ENCODE results near the gene SNX22. TPM values are rescaled to one million over a fixed set of nuclear protein-coding genes. Genes with fewer than 3 reads are reported as not detected.

The SNX22 gene
- total and polyA plus RNA-seq, 2 of the 8 experiments (the other 6 are each of a cell fraction or from before 2014, with no cell fraction given): 4.9 TPM

DNA sequence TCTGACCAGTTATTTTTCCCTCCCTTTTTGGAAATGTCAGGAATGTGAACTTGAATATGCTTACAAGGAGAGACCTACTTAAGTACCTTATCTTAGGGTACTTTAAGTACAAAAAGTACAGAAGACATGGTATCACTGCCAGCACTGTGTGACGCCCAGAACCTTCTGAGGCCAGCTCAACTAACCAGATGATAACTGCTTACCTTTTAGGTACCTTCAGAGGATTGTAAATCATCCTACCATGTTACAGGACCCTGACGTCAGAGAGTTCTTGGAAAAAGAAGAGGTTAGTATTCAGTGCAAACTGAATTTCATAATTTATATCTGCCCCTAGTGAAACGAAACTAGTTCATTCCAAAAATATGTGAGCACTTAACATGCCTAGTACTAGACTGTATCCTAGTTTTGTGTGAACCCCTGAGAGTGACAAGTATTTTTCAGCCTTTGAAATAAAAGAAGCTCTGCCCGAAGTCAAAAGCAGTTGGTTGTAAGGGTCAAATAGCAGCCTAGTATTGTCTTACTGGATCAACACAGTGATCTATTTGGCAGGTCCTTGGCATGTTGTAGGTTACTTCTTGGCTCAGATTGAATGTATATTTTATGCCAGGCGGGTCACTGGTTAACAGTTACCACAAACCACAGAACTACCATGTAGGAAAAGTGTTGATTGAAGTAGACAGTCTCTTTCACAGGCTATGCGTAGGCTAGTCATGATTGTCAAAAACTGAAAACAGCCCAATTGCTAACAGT, 23.8 kb upstream of the SNX22 start (continued):
- TF ChIP-seq, protein P1, sequence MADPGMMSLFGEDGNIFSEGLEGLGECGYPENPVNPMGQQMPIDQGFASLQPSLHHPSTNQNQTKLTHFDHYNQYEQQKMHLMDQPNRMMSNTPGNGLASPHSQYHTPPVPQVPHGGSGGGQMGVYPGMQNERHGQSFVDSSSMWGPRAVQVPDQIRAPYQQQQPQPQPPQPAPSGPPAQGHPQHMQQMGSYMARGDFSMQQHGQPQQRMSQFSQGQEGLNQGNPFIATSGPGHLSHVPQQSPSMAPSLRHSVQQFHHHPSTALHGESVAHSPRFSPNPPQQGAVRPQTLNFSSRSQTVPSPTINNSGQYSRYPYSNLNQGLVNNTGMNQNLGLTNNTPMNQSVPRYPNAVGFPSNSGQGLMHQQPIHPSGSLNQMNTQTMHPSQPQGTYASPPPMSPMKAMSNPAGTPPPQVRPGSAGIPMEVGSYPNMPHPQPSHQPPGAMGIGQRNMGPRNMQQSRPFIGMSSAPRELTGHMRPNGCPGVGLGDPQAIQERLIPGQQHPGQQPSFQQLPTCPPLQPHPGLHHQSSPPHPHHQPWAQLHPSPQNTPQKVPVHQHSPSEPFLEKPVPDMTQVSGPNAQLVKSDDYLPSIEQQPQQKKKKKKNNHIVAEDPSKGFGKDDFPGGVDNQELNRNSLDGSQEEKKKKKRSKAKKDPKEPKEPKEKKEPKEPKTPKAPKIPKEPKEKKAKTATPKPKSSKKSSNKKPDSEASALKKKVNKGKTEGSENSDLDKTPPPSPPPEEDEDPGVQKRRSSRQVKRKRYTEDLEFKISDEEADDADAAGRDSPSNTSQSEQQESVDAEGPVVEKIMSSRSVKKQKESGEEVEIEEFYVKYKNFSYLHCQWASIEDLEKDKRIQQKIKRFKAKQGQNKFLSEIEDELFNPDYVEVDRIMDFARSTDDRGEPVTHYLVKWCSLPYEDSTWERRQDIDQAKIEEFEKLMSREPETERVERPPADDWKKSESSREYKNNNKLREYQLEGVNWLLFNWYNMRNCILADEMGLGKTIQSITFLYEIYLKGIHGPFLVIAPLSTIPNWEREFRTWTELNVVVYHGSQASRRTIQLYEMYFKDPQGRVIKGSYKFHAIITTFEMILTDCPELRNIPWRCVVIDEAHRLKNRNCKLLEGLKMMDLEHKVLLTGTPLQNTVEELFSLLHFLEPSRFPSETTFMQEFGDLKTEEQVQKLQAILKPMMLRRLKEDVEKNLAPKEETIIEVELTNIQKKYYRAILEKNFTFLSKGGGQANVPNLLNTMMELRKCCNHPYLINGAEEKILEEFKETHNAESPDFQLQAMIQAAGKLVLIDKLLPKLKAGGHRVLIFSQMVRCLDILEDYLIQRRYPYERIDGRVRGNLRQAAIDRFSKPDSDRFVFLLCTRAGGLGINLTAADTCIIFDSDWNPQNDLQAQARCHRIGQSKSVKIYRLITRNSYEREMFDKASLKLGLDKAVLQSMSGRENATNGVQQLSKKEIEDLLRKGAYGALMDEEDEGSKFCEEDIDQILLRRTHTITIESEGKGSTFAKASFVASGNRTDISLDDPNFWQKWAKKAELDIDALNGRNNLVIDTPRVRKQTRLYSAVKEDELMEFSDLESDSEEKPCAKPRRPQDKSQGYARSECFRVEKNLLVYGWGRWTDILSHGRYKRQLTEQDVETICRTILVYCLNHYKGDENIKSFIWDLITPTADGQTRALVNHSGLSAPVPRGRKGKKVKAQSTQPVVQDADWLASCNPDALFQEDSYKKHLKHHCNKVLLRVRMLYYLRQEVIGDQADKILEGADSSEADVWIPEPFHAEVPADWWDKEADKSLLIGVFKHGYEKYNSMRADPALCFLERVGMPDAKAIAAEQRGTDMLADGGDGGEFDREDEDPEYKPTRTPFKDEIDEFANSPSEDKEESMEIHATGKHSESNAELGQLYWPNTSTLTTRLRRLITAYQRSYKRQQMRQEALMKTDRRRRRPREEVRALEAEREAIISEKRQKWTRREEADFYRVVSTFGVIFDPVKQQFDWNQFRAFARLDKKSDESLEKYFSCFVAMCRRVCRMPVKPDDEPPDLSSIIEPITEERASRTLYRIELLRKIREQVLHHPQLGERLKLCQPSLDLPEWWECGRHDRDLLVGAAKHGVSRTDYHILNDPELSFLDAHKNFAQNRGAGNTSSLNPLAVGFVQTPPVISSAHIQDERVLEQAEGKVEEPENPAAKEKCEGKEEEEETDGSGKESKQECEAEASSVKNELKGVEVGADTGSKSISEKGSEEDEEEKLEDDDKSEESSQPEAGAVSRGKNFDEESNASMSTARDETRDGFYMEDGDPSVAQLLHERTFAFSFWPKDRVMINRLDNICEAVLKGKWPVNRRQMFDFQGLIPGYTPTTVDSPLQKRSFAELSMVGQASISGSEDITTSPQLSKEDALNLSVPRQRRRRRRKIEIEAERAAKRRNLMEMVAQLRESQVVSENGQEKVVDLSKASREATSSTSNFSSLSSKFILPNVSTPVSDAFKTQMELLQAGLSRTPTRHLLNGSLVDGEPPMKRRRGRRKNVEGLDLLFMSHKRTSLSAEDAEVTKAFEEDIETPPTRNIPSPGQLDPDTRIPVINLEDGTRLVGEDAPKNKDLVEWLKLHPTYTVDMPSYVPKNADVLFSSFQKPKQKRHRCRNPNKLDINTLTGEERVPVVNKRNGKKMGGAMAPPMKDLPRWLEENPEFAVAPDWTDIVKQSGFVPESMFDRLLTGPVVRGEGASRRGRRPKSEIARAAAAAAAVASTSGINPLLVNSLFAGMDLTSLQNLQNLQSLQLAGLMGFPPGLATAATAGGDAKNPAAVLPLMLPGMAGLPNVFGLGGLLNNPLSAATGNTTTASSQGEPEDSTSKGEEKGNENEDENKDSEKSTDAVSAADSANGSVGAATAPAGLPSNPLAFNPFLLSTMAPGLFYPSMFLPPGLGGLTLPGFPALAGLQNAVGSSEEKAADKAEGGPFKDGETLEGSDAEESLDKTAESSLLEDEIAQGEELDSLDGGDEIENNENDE (IDR thresholded peaks at IDR 0.05; ENCODE audit: insufficient replicate concordance, low read length): no peak
